HepG2 (cell line): ENCODE measurements around the gene TBX3. TPM values are rescaled to one million over a fixed set of nuclear protein-coding genes. Genes with fewer than 3 reads are reported as not detected.

Source experiments
- ATAC-seq: fragments of 200-7000 bp; cut with Tn5 transposase; 3 replicates; pipeline ENCODE4 v1.9.1; 2020; ENCODE audit warnings: mild to moderate bottlenecking, moderate library complexity
- BruUV-seq: library from RNA; stranded (reverse); fragments of 400-500 nt; replicated peaks from 2 replicates; lab custom pipeline; 2021; lab: Mats Ljungman, UMichigan
- CTCF ChIA-PET: fragments of 300-600 bp; formaldehyde crosslinking; extraction: SDS; loops from one replicate; lab custom pipeline; 2021; ENCODE audit warnings: low total read pairs, inconsistent platforms, low intra/inter-chr PET ratio; lab: Yijun Ruan, JAX
- POLR2A ChIA-PET: fragments of 350-600 bp; sonication (Branson Sonifier 250); formaldehyde crosslinking; loops from one replicate; lab custom pipeline; 2020; ENCODE audit warnings: antibody characterized with exemption, inconsistent platforms; lab: Yijun Ruan, JAX
- DNase-seq: peaks from one replicate; pipeline ENCODE4 v3.0.0-alpha.2; 2015; ENCODE audit warnings: low spot score
- FAIRE-seq: peaks from 3 replicates; lab custom pipeline; 2011; peaks lifted over from hg19 to GRCh38; lab: Jason Lieb, UNC
- H2AFZ ChIP-seq: one replicate; pipeline ENCODE4 v1.6.1; 2011; ENCODE audit warnings: low read length, inconsistent platforms
- H3K27ac ChIP-seq: fragments of 300-600 bp; 3 replicates; pipeline ENCODE4 v1.8.0; 2011; ENCODE audit warnings: mixed run types, mild to moderate bottlenecking, mixed read lengths, low read length, inconsistent platforms; ENCODE audit not compliant: insufficient read depth; ENCODE audit errors: extremely low read length
- H3K27me3 ChIP-seq, 2 experiments: fragments of 200-600 bp in 1 of 2; 2 replicates in 1 of 2; 3 replicates in 1 of 2; pipeline versions ENCODE4 v1.6.0 to v1.8.0; 2011; ENCODE audit warnings: low read length in 2 of 2, mild to moderate bottlenecking in 2 of 2, moderate library complexity in 2 of 2, inconsistent platforms in 1 of 2; ENCODE audit not compliant: insufficient read depth in 2 of 2, control insufficient read depth in 1 of 2
- H3K36me3 ChIP-seq, 2 experiments: fragments of 200-600 bp in 1 of 2; replicated peaks in 1 of 2; 2 replicates in 1 of 2; 3 replicates in 1 of 2; pipeline versions ENCODE4 v1.5.1 to v1.8.0; 2011; ENCODE audit warnings: low read length in 2 of 2, inconsistent platforms in 1 of 2; ENCODE audit not compliant: insufficient read depth in 2 of 2, control insufficient read depth in 1 of 2
- H3K4me1 ChIP-seq: 2 replicates; pipeline ENCODE4 v1.5.1; 2012; ENCODE audit warnings: low read length, inconsistent platforms; ENCODE audit not compliant: insufficient read depth
- H3K4me2 ChIP-seq: 2 replicates; pipeline ENCODE4 v1.6.0; 2011; ENCODE audit warnings: low read depth, low read length, inconsistent platforms
- H3K4me3 ChIP-seq, 3 experiments: fragments of 200-600 bp in 1 of 3; sonication (generic), shearing (Covaris generic) in 1 of 3; replicated peaks in 1 of 3; 2 replicates each; pipeline ENCODE4 v1.5.1; 2011 to 2016; ENCODE audit warnings: low read length in 3 of 3, inconsistent platforms in 2 of 3, low read depth in 2 of 3, mild to moderate bottlenecking in 2 of 3, control low read depth in 1 of 3, mixed read lengths in 1 of 3; ENCODE audit not compliant: insufficient read depth in 1 of 3
- H3K79me2 ChIP-seq: one replicate; pipeline ENCODE4 v1.6.1; 2011; ENCODE audit warnings: low read length, inconsistent platforms; ENCODE audit not compliant: insufficient read depth
- H3K9ac ChIP-seq: 2 replicates; pipeline ENCODE4 v1.6.0; 2011; ENCODE audit warnings: mild to moderate bottlenecking, low read depth, low read length, inconsistent platforms; ENCODE audit not compliant: insufficient read depth
- H3K9me3 ChIP-seq: 2 replicates; pipeline ENCODE4 v1.5.1; 2012; ENCODE audit warnings: mild to moderate bottlenecking, low read length
- H4K20me1 ChIP-seq: 2 replicates; pipeline ENCODE4 v1.6.0; 2011; ENCODE audit warnings: inconsistent platforms, mild to moderate bottlenecking, low read length, moderate library complexity; ENCODE audit not compliant: insufficient read depth
- DZIP1 ChIP-seq: sonication (generic); formaldehyde crosslinking; IDR thresholded peaks from 2 replicates; pipeline ENCODE4 v1.5.0; 2020; ENCODE audit warnings: mild to moderate bottlenecking, missing genetic modification reagents
- HBP1 ChIP-seq: IDR thresholded peaks from 2 replicates; pipeline ENCODE4 v1.6.1; 2016; ENCODE audit warnings: low read depth, control low read depth
- HES4 ChIP-seq: sonication (generic); formaldehyde crosslinking; IDR thresholded peaks from 2 replicates; pipeline ENCODE4 v1.9.0; 2021; ENCODE audit warnings: mild to moderate bottlenecking, missing genetic modification reagents, borderline replicate concordance
- HNRNPH1 ChIP-seq: fragments of 200-400 bp; formaldehyde crosslinking; optimal IDR thresholded peaks from 2 replicates; pipeline ENCODE3; 2017; ENCODE audit warnings: mild to moderate bottlenecking, low read depth, low read length
- PRDM10 ChIP-seq: sonication (generic); formaldehyde crosslinking; IDR thresholded peaks from 2 replicates; pipeline ENCODE4 v1.4.0; 2020; ENCODE audit warnings: low read depth, missing genetic modification reagents
- RBFOX2 ChIP-seq: fragments of 200-400 bp; formaldehyde crosslinking; IDR thresholded peaks from 2 replicates; pipeline ENCODE4 v1.6.1; 2017; ENCODE audit warnings: low read depth, mild to moderate bottlenecking, low read length
- SAP130 ChIP-seq: IDR thresholded peaks from 2 replicates; pipeline ENCODE4 v1.6.1; 2016; ENCODE audit warnings: low read depth
- SMAD9 ChIP-seq: sonication (generic); formaldehyde crosslinking; IDR thresholded peaks from 2 replicates; pipeline ENCODE4 v1.5.1; 2020; ENCODE audit warnings: mild to moderate bottlenecking, missing genetic modification reagents
- ZBTB7A ChIP-seq: sonication (generic); formaldehyde crosslinking; IDR thresholded peaks from 2 replicates; pipeline ENCODE4 v1.8.0; 2022; ENCODE audit warnings: mild to moderate bottlenecking, missing genetic modification reagents
- ZNF180 ChIP-seq: sonication (generic); formaldehyde crosslinking; IDR thresholded peaks from 2 replicates; pipeline ENCODE4 v1.4.0; 2020; ENCODE audit warnings: low read depth, missing genetic modification reagents, borderline replicate concordance
- ZNF224 ChIP-seq: sonication (generic); formaldehyde crosslinking; IDR thresholded peaks from 2 replicates; pipeline ENCODE4 v1.5.0; 2020; ENCODE audit warnings: mild to moderate bottlenecking, missing genetic modification reagents
- ZNF563 ChIP-seq: sonication (generic); formaldehyde crosslinking; IDR thresholded peaks from 2 replicates; pipeline ENCODE4 v1.8.0; 2022; ENCODE audit warnings: mild to moderate bottlenecking, moderate library complexity, missing genetic modification reagents
- ZNF670 ChIP-seq: sonication (generic); formaldehyde crosslinking; IDR thresholded peaks from 2 replicates; pipeline ENCODE4 v1.8.0; 2022; ENCODE audit warnings: mild to moderate bottlenecking, missing genetic modification reagents, borderline replicate concordance
- WGBS: methylation state at CpG from one replicate; pipeline ENCODE4 v1.1.6; 2017; ENCODE audit warnings: low lambda C conversion rate; 5-methylcytosine and 5-hydroxymethylcytosine counted together
- in situ Hi-C: cut with HindIII; loops from 2 replicates; pipeline ENCODE4 v1.10.0; 2017; ENCODE audit warnings: low pct_unique_long_range_greater_than_20kb; ENCODE audit not compliant: extremely low pct_ligation_motif_present
- intact Hi-C: fragments of 100-400 bp; cut with micrococcal nuclease; formaldehyde crosslinking; loops from one replicate; pipeline ENCODE4 v1.10.0; 2022; ENCODE audit not compliant: unreplicated experiment
- polyA plus RNA-seq, 8 experiments: library from polyadenylated mRNA; depleted of rRNA in 3 of 8; stranded (reverse) in 7 of 8; unstranded in 1 of 8; fragments of >200 nt; fragmentation: Illumina TruSeq in 4 of 8; extraction: Trizol in 4 of 8; gene quantifications; 2 replicates each; pipeline versions ENCODE4 v1.2.1 to v1.2.3, GENCODE V29; 2011 to 2016; ENCODE audit warnings: low read depth in 4 of 8, missing spikeins in 1 of 8, mixed read lengths in 1 of 8; ENCODE audit not compliant: insufficient read depth in 1 of 8
- total RNA-seq, 5 experiments: library from RNA; depleted of rRNA; stranded (reverse); fragments of >200 nt; fragmentation: Illumina TruSeq; extraction: Trizol; gene quantifications; 2 replicates each; pipeline ENCODE4 v1.2.3, GENCODE V29; 2016; ENCODE audit warnings: low read depth in 1 of 5
- TF ChIP-seq, protein P1 (sequence below): sonication (generic); formaldehyde crosslinking; IDR thresholded peaks from 2 replicates; pipeline ENCODE4 v1.8.0; 2023; ENCODE audit warnings: mild to moderate bottlenecking, missing genetic modification reagents

Gene TBX3
- total and polyA plus RNA-seq, 2 of the 13 experiments (the other 11 are each of a cell fraction or from before 2014, with no cell fraction given), result 27.1 to 42.4 TPM

DNA sequence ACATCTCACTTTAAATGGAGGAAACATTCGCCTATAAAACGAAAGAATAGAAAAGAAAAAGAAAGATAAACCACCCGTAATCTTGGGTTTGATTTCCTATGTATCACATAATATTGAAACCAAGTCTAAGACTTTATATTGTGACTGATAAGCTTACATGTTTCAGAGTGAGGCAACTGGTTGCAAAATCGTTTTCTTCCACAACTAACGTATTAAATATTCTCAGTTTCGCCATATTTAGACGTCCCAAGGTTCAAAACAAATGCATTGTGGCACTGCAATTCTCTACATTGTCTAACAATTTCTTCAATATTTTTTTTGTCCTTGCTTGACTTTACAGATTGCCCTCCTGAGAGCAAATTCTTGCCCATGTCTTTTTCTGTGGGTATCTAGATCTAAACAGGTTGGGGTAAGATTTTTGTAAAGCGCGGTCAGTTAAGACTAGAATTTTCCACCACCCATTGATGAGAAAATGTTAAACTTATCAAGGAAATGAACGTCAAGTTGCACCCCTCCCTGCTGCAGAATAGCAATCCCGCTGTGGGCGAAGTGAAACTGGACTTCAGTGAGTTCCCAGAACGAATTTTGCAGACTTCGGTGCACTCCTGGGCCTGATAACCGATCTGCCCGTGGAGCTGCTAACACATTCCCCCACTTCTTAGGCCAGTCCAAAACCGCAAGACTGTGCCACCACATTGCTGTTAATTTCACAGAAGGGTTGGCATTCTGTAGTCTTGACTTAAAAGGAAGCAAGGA is 2.7 kb downstream of the TBX3 start:
- H3K36me3 ChIP-seq, result peaks cover 10 to 39% of the 10 kb centered on the region in 2 experiments
- peak overlapping the region; percentile 86 for H3K4me2 ChIP-seq
- peaks cover 84% of the 10 kb centered on the region for H3K79me2 ChIP-seq
- ATAC-seq (no peak), DNase-seq (no peak), FAIRE-seq (no peak)
- no TSS peak for BruUV-seq
- in situ Hi-C loops, result no loop called here
- H3K4me1 ChIP-seq, result peaks cover 52% of the 10 kb centered on the region
- H3K9me3 ChIP-seq, result no peaks in the 10 kb centered on the region
- intact Hi-C loops, result loop anchor here (5.0 kb wide), 1 partner anchor 131 kb away; no protein-coding TSS in a partner anchor
- no peak overlapping the region for H2AFZ ChIP-seq
- 3% methylated on average over 17 of the region's 17 CpGs for WGBS
- H3K4me3 ChIP-seq, result peak overlapping the region; percentile 81 to 97 (median 97)
- CTCF ChIA-PET, result interaction anchor here (0.9 kb wide), 1 partner anchor 56 kb away, joined by 3 read pairs; no protein-coding TSS in a partner anchor
- H3K9ac ChIP-seq, result peak overlapping the region; percentile 96
- H3K27ac ChIP-seq, result peak overlapping the region; percentile 96
- H4K20me1 ChIP-seq, result peaks cover 30% of the 10 kb centered on the region
- H3K27me3 ChIP-seq, result no peaks in the 10 kb centered on the region; a peak in 1 of 5 replicates
- POLR2A ChIA-PET, result interaction anchor here (1.0 to 2.0 kb wide), 3 partner anchors 25 to 118 kb away, joined by 3 to 5 read pairs (median 3); no protein-coding TSS in a partner anchor
- no peak for TF ChIP-seq HES4 (CRISPR knock-in tag)
- no peak for TF ChIP-seq ZNF180 (CRISPR knock-in tag)
- TF ChIP-seq PRDM10 (CRISPR knock-in tag), result no peak
- TF ChIP-seq ZNF224 (CRISPR knock-in tag), result no peak
- TF ChIP-seq SAP130 (CRISPR knock-in tag), result peak; percentile 18; the same call in 1 of the 2 replicates
- TF ChIP-seq HBP1 (CRISPR knock-in tag), result 0 out of 2 replicates have a peak, but pooled peaks have one; percentile 22
- TF ChIP-seq SMAD9, result no peak
- TF ChIP-seq HNRNPH1, result no peak
- TF ChIP-seq ZNF670, result no peak
- TF ChIP-seq RBFOX2, result peak; percentile 52; the same call in 1 of the 2 replicates
- TF ChIP-seq DZIP1 (CRISPR knock-in tag), result no peak
- TF ChIP-seq ZBTB7A (CRISPR knock-in tag), result no peak
- TF ChIP-seq, protein P1, sequence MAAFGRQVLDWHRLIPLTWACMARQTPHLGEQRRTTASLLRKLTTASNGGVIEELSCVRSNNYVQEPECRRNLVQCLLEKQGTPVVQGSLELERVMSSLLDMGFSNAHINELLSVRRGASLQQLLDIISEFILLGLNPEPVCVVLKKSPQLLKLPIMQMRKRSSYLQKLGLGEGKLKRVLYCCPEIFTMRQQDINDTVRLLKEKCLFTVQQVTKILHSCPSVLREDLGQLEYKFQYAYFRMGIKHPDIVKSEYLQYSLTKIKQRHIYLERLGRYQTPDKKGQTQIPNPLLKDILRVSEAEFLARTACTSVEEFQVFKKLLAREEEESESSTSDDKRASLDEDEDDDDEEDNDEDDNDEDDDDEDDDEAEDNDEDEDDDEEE (CRISPR knock-in tag), result no peak
- no peak for TF ChIP-seq ZNF563
